ENCODE measurements around the gene PTPRM.

GRCh38 chr18:7872569-7872968, 305.5 kb downstream of the PTPRM start:
- TF ChIP-seq CTCF (IDR thresholded peaks at IDR 0.05) (no peak), POLR2A (IDR thresholded peaks at IDR 0.05) (no peak)

Measured in lower leg skin (tissue), 3 donors.